T-helper 1 cell (primary cell): ENCODE data around the gene SHE.
A peak's percentile ranks its signal among the peaks of the same experiment; 100 is the strongest.
"Not testable (repeated sequence)": the region's sequence is repeated elsewhere in the genome, so short reads cannot be mapped to it uniquely, and the experiment has no call there.

Experiments used
- DNase-seq, 5 donors: peaks; one replicate each; pipeline ENCODE4 v3.0.0-alpha.2; 2012 to 2020
- total RNA-seq, 4 donors: gene quantifications; one replicate each; lab custom pipeline; 2026; lab: John Stamatoyannopoulos, UW

SHE gene
- 0 to 0.15 (median 0.04) reads per million in 4 donors for total RNA-seq

GRCh38 chr1:154502066-154502743 is at the start of gene SHE, which contains the start of gene TDRD10:
Gene SHE (minus strand): TSS chr1:154502412. CDS start chr1:154502026, 386 bp downstream.
Gene TDRD10 (plus strand): TSS chr1:154502219. CDS start chr1:154506904, 4,685 bp downstream.
- peak in 1 of 5 donors; percentile 3 for DNase-seq

DNA sequence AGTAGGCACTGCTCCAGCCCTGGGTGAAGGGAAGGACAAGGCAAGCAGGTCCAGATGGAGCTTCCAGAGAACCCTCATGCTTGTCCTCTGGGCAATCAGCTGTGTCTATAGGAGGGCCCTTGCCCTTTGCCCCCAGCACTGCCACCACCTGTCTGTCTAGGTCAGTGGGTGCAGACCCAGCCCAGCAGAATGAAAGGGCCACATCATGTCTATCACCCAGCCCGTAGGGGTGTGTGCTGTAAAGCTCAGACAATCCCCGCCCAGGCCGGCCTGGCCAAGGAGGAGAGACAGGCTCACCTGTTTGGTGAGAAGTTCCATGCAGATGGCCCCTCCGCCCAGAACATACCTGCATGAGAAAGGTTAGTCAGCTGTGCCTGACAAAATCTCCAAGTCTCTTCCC is 49.3 kb upstream of the SHE start:
- no peak for DNase-seq

GRCh38 chr1:154550657-154551056 is 48.4 kb upstream of the SHE start:
- no peak for DNase-seq

- no peak for DNase-seq
Measured at GRCh38 chr1:154550070-154550469, 47.9 kb upstream of the SHE start.

- no peak for DNase-seq
Measured at GRCh38 chr1:154549202-154549770, 47.1 kb upstream of the SHE start.

DNA sequence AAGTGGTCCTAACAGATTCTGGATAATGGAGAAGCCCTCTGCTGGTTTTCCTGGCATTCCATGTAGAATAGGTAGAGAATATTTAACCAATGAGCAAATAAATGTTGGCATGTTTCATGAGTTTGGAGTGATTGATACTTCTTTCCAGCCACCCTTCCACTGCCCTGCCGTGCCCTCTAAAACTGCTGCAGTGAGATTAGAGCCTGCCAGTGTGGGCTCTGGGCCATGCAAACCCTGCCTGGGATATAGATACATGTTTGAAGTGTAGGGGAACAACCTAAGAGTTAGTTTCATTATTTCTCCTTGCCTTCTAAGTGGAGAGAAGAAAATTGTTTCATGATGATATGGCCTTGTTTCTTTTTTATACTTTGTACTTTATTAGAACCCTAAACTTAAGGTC is 45.8 kb upstream of the SHE start:
- no peak for DNase-seq

DNA sequence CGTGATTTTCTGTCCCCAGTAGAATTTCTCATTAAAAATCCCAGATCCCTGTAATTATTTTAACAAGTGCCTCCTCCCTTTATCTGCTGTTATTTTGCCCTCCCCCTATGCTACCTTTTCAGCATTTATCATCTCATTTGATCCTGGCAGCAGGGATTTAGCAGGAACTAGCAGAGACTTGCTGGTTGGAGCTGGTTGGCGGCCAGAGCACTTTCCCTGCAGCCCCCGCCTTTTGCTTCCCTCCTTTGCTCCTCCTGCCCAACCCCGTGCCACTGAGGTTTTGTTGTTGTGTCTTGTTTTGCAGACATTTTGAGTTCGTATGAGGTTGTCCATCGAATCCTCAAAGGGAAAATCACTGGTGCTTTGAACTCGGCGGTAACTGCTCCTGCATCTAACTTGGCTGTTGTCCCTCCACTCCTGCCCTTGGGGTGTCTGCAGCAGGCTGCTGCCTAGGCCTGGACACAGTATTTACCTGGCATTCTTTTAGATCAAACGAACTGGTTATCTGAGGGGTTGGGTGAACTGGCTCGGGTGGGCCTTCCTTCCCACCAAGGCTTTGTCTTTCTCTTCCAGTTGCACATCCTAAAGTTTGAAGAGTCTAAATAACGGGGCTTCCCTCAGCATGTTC is 45.0 kb upstream of the SHE start:
- no peak for DNase-seq

- peak in 4 of 5 donors; percentile 28 to 56 (median 38) for DNase-seq
Measured at GRCh38 chr1:154546264-154547063, 44.3 kb upstream of the SHE start.

GRCh38 chr1:154541231-154541630 is 39.0 kb upstream of the SHE start:
- DNase-seq = no peak

- no peak for DNase-seq
Measured at GRCh38 chr1:154539486-154540483, 37.6 kb upstream of the SHE start.

DNA sequence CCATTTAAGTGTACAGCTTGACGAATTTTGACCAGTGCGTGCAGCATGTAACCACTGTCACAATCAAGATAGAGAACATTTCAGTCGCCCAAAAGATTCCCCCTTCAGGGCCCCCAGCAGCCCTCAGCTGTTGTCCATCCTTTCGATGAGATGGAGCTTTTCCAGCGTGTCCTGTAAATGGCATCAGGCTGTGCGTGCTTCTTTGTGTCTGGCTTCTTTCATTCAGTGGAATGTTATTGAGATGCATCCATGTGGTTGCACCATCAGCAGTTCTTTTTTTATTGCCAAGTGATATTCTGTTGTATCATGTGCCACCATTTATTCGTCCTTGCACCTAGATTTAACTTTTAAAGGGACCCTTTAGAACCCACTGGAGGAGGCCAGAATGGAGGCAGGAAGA is 34.4 kb upstream of the SHE start:
- DNase-seq = no peak

- no peak for DNase-seq
Measured at GRCh38 chr1:154533952-154534844, 32.0 kb upstream of the SHE start.

GRCh38 chr1:154531950-154532349 is 29.7 kb upstream of the SHE start:
- not testable (repeated sequence) for DNase-seq

- no peak for DNase-seq
Measured at GRCh38 chr1:154529308-154529707, 27.1 kb upstream of the SHE start.

- DNase-seq = no peak
Measured at GRCh38 chr1:154527192-154527591, 25.0 kb upstream of the SHE start.

DNA sequence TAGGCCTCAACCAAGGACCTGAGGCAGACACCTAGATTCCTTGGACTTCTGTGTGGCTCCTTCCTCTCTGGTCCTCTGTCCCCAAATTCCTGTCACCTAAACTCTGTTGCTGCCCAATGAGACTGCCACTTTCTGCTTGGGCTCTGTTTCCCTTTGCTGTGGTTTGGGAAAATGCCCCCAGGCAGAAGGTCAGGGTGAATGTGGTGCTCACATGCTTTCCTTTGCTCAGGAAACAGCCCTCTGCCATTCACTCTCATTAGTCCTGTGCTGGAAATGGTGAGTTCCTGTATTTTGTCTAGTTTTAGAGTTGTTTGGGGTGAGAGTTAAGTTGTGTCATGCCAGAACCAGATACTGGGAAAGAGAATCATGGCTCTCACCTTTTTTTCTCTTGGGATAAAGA is 22.7 kb upstream of the SHE start:
- no peak for DNase-seq

- no peak for DNase-seq
Measured at GRCh38 chr1:154521695-154522094, 19.5 kb upstream of the SHE start.

DNA sequence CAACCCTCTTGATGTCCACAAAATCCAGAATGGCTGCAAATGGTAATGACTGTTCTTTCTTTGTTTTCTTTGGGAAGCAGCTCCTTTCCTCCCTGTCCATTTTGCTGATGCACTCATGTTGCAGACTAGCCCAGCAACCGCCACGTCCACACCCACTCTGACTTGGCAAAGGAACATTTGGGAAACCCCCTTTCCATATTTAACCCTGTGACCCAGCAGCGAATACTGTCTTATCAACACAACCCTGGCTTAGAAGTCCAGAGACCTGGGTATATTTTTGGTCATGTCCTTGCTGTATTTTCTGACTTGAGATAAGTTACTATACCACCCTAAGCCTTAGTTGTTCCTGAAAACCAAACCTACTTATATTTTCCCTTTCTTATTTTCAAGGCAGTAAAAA is 18.1 kb upstream of the SHE start:
- no peak for DNase-seq

DNA sequence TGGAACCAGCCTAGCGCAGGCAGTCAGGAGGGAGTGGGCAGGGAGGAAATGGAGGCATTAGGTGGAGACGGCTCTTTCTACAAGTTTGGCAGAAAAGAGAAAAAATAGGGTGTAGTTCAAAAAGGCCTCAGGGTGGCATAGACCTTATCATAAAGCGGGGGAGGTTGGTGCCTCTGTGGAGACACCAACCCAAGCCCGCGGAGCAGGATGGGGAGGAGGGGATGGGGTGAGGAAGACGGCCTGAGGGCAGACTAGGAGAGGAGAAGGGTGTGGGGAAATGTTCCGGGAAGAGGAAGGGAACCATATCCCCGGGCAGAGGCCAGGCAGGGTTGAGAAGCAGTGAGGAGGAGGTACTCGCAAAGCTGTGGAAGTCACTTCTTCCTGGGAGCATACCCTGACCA is 17.4 kb upstream of the SHE start:
- DNase-seq = no peak

DNA sequence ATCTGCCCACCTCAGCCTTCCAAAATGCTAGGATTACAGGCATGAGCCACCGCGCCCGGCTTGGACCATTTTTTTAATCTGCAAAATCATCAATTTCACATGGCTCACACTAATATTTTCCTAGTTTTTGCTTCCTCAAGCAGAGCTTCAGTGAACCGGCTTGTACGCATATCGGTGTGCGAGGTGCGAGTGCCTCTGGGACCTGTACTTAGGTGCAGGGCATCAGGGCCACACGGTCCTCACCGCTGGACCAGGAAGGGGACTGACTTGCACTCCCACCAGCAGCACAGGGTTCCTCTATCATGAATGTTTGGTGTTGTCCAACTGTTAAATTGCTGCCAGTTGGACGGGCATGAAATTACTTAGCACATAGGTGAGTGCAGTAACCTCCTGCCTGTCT is 15.4 kb upstream of the SHE start:
- no peak for DNase-seq

GRCh38 chr1:154514066-154514553 is 11.9 kb upstream of the SHE start:
- DNase-seq = no peak
